Endometrium (tissue), 2 donors: ENCODE results near the gene FLNB.
"Not testable (repeated sequence)": the region's sequence is repeated elsewhere in the genome, so short reads cannot be mapped to it uniquely, and the experiment has no call there.

ENCODE experiments used
- FAIRE-seq: peaks from 2 replicates; lab custom pipeline; 2012; peaks lifted over from hg19 to GRCh38; lab: Jason Lieb, UNC
- donor health status: control.
- donor health status: control.

FLNB gene

DNA sequence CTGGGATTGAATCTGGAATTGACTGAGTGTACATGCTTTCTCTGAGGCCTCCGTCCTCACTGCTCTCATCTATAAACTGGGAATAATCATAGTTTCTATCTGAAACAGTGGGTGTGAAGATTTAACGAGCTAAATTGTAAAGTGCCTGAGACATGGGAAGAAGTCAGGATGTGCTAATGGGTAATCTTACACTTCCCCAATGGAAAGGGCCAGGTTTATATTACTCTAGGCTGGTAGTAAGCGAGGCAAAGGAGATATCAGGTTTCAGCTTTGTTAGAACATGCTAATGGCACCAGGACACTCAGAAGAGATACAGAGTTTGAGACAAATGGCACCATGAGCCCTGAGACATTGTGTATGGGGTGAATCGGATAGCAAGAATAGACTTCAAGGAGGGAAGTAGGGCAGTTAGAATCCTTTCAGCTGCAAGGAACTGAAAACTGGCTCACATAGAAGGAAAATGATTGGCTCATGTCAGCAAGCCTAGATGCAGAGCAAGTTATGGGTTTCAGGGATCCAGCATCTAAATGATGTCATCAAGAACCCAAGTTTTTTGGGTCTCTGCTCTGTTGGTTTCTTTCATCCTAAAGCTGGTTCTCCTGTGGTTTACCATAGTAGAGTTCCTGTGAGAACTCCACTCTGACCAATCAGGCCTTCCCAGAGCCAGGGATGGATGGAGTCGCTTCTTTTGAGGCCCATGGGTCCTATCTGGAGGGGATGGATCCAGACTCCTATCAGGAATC is 21.8 kb downstream of the FLNB start:
- FAIRE-seq = no peak

DNA sequence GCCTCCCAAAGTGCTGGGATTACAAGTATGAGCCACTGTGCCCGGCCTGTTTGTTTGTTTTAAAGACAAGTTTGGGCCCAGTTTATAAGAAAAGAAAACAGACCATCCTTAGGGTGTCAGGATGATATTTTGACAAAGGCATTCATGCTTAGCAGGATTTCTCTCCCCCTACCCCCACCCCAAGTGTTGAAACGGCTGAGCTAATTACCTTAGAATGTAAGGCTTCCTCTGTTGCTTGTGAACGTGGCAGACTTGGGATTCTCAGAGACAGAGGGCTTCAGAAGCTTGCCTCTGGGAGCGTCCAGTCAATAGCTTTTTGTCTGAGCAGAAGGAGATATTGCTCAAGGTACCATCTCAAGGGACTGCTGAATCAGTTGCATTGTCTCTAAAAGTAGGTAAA is 24.0 kb downstream of the FLNB start:
- no peak for FAIRE-seq

DNA sequence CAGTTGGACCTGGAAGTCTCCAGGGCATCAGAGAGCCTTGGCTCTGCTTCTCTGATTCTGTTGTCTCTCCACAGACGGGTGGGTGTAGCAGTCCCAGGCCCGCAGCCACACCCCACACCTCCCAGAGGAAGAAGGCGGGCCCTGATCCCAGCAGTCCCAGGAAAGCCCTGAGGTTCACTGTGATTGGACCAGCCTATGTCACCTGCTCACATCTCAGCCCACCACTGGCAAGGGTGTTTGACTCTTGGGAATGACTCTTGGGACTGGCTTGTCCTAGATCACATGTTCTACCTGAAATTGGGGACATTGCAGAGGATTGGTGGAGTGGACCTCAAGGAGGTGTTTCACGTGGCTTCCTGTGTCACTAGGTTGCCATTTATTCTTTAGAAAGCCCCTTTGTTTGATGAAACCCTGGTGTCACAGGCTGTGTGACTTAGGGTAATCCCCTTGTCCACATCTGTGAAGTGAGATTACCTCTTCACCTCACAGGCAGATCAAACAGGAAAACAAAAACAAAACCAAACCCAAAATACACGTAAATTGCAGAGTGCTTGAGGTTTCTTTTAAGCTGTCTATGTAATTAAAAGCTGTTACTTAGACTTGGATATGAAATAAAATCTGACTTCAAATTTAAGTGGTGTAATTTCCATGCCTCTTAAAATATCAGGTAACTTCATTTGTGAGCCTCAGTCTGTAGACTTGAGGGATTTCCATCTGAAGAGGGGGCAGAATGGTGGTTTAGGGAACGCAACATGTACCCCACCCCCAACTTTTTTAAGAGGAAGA is 26.7 kb downstream of the FLNB start:
- no peak for FAIRE-seq

- FAIRE-seq = no peak
These were observed 27.5 kb downstream of the FLNB start for GRCh38 chr3:58035524-58036255.

- FAIRE-seq = no peak
These were observed 28.2 kb downstream of the FLNB start for GRCh38 chr3:58036293-58037032.

DNA sequence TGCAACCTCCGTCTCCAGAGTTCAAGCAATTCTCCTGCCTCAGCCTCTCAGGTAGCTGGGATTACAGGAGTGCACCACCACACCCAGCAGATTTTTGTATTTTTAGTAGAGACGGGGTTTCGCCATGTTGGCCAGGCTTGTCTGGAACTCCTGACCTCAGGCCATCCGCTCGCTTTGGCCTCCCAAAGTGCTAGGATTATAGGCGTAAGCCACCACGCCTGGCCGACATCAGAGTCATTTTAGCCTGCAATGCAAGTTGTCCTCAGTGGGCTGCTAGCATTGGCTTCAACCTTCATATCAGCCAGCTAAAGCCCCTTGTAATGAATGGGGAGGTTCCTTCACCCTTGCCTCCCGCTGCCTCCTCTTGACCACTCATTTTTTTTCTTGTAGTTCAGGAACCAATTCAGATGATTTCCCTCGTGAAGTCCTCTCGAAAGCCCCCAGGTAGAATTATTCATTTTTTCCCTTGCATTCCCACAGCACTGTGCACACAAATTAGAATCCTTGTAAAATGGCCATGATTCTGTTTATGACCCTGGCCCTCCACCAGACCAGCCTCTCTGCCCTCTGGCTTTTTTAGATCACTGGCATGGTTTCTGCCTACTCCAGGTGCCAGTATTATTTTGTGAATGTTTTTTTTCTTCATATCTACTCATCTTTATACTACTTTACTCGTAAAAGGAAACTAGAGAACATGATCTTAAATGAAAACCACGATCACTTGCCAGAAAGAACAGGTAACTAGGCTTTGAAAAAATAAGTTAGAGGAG is 29.1 kb downstream of the FLNB start:
- no peak for FAIRE-seq

DNA sequence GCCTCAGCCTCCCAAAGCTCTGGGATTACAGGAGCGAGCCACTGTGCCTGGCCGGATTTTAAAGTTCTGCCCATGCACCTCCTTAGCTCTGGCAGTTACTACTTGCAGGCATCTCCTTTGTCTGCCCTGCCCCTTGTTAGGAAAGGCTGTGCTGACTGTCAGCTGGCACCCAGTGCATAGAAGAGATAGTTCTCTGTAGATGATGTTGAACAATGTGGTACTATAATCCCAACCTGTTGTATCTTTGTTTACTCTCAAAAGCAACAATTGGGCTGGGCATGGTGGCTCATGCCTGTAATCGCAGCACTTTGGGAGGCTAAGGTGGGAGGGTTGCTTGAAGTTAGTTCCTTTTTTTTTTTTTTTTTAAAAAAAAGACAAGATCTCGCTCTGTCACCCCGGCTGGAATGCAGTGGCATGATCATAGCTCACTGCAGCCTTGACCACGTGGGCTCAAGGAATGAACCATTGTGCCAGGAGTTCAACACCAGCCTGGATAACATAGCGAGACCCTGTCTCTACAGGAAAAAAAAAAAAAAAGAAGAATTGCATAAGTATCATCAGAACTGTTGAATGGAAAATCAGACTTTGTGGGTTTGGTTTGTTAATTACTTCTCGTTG is 30.6 kb downstream of the FLNB start:
- FAIRE-seq = no peak

DNA sequence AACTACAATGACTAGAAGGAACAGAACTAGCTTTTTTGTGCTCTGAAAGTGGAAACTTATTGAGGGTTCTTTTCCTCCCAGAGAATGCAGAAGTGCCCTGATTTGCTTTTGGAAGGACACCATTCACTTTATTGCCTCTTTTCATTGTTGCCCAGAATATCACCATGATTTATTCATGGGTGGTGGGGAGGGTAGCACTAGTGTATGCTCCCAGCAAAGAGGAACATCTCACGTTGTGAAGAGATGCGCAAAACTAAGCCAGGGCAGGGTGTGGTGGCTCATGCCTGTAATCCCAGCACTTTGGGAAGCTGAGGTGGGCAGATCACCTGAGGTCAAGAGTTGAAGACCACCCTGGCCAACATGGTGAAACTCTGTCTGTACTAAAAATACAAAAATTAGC is 31.4 kb downstream of the FLNB start:
- no peak for FAIRE-seq

DNA sequence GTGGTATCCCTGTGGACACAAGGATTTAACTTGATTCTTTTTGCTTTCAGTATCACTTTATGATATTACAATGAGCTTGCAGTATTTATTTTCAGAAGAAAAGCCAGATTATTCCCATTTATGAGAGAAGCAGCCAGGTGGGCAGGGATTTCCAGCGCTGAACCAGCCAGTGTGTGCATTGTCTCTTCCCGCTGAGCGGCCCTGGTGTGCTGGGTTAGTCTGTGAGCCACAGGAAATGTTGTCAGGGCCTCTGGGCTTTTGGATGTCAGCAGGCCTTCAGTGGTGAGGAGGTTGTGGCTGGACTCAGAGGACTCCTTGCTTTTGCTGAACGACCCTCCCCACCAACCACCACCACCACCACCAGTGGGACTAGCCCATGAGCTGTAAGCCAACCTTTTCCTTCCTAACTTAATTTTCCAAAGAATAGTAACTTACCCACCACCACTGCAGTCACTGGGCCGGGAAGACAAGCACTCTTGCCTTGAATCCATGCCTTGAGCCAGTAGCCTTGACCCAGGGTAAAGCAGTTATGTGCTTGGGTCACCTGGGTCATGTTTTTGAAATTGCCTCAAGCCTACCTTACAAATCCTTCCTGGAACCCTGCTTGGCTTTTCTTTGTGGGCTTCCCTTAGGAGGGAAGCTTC is 33.1 kb downstream of the FLNB start:
- FAIRE-seq = no peak

GRCh38 chr3:58041826-58042324 is 33.7 kb downstream of the FLNB start:
- FAIRE-seq = no peak

DNA sequence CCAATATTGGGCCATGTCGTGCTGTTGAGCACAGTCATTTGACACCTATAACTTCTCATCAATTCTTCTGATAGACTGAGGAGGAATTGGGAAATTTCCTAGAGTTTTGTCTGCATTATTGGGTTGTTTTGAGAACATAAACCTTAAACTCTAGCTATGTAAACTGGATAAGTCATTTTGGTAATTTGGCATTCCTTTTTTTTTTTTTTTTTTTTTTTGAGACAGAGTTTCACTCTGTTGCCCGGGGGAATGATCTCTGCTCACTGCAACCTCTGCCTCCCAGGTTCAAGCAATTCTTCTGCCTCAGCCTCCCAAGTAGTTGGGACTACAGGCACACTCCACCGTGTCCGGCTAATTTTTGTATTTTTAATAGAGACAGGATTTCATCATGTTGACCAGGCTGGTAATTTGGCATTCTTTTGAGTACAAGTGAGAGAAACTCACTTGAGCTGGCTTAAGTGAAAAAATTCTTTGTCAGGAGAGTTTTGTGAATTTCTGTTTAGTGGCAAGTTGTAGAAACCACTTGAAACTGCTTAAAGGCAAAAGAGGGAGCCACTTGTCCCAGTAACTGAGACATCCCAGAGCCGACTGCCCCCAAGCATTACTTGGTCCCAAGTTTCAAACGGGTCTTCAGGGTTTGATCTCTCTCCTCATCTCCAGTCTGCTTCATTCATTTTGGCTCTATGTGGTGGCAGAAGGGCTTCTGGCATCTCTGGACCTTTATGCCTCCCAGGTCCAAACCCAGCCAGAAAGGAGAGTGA is 34.9 kb downstream of the FLNB start:
- no peak for FAIRE-seq

DNA sequence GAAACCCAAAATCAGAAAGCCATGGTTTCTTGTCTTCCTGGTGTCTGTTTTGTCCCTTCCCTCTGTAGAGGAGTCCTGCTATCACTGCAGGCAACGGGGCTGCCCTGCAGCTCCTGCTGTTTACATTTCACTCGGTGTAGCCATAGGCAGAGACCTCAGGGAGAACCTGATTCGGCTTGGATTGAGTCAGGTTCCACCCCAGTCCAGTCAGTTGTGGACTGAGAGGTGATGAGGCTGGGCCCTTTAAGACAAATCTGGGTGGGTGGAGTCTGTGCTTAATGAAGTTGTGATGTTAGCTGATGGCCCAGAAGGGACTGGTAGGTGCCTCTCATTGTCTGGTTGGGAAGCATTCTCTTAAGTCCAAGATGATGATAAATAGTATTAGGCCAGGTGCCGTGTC is 35.7 kb downstream of the FLNB start:
- no peak for FAIRE-seq

GRCh38 chr3:58044691-58045483 is 36.7 kb downstream of the FLNB start:
- FAIRE-seq = no peak

GRCh38 chr3:58047826-58048225 is 39.6 kb downstream of the FLNB start:
- FAIRE-seq = no peak

DNA sequence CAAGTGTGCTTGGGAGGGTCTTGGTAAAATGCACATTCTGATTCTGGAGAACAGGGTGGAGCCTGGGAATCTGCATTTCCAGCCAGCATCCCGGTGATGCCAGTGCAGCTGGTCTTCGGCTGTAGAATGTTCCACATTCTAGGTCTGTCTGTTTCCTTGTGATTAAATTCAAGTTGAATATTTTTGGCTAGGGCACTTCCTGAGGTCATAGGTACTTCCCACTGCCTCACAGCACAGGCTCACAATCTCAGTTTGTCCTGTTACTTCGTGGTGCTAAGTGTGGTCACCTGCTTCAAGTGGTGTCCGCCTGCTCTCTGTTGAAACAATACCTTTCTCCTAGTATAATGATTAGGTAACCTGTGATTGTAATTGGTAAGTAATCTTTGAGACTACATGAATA is 40.1 kb downstream of the FLNB start:
- FAIRE-seq = no peak

GRCh38 chr3:58049143-58049785 is 41.0 kb downstream of the FLNB start:
- no peak for FAIRE-seq

DNA sequence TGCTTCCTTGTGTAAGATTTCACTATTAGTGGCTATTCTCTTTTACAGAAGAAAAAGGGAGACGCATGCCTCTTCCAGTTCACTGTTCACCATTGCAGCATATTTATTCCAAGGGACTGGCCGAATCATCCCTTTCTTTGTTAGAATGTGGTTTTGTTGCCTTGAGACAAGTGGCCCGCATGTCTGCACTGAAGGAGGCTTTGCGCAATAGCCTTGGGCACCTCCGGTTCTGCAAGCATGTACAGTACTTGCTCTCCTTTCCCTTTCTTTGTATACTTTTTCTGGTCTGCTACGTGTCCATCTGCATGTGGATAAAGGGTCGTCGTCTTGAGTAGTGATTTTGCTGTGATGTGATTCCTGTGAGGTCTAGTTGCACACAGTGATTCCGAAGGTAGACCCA is 43.0 kb downstream of the FLNB start:
- no peak for FAIRE-seq

GRCh38 chr3:58051658-58052261 is 43.5 kb downstream of the FLNB start:
- FAIRE-seq = not testable (repeated sequence)
